HL-60 (cell line): ENCODE measurements around the gene PPP1R16B.

Experiments
- DNase-seq, 2 experiments: peaks; one replicate each; pipeline ENCODE4 v3.0.0-alpha.2; 2010 to 2020; ENCODE audit warnings: low read depth in 1 of 2, low spot score in 1 of 2
- H3K27ac ChIP-seq: fragments of 250-450 bp; sonication (Bioruptor Pico); replicated peaks from 2 replicates; pipeline ENCODE4 v1.5.1; 2020; ENCODE audit warnings: mild to moderate bottlenecking, moderate library complexity
- H3K27me3 ChIP-seq: fragments of 250-450 bp; sonication (Bioruptor Pico); 2 replicates; pipeline ENCODE4 v1.5.1; 2021; ENCODE audit warnings: mild to moderate bottlenecking, moderate library complexity; ENCODE audit not compliant: insufficient read depth, poor library complexity, severe bottlenecking
- H3K4me3 ChIP-seq: replicated peaks from 2 replicates; pipeline ENCODE4 v1.5.1; 2011; ENCODE audit warnings: mild to moderate bottlenecking, control low read depth, low read length; ENCODE audit not compliant: insufficient read depth
- GABPA ChIP-seq: IDR thresholded peaks from 2 replicates; pipeline ENCODE4 v1.6.1; 2012; ENCODE audit warnings: low read depth
- POLR2AphosphoS5 ChIP-seq: IDR thresholded peaks from 2 replicates; pipeline ENCODE4 v1.6.1; 2012; ENCODE audit warnings: low read depth
- REST ChIP-seq: IDR thresholded peaks from 2 replicates; pipeline ENCODE4 v1.6.1; 2012; ENCODE audit warnings: low read depth; ENCODE audit not compliant: insufficient replicate concordance
- SPI1 ChIP-seq: IDR thresholded peaks from 2 replicates; pipeline ENCODE4 v1.6.1; 2012; ENCODE audit warnings: low read depth, mild to moderate bottlenecking, borderline replicate concordance
- TF ChIP-seq, protein P1 (sequence below): IDR thresholded peaks from one replicate; pipeline ENCODE4 v1.5.1; 2011; ENCODE audit warnings: low read length, control low read depth, inconsistent platforms; ENCODE audit not compliant: insufficient read depth

The PPP1R16B gene

DNA sequence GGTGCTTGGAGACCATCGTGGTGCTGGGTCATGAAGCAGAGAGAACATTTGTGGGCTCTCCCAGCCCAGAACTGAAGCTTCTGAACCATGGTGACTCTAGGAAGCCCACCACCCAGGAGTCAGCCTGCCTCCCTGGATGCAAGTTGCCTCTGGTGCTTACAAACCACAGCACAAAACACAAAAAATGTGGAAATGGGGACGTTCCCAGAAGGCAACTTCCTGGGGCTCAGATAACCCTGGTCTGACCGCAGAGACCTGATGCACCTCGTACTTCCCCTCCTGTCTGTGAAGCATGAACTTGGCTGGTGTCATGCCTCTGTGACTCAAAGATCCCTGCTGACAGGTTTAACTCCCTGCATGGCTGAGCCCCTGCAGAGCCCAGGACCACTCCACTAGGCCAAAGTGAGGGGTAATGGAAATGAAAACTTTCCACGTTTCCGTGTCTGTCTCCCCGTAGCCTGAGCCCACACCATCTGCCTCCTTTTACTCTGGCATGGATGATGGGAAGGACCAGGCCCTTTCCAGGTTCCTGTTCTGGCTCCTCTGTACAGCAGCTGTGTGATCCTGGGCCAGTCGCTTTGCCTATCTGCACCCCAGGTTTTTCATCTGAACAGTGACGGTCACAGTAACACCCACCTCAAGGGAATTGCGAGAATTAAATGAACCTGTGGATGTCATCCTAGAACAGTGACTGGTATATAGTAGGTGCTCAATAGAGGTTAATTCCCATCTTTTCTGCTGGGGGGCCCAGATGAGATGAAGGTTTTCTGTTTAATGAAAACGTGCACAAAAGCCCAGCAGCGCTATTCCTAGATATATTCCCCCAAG lies 57.7 kb downstream of the PPP1R16B start:
- TF ChIP-seq POLR2AphosphoS5 (peak; percentile 53; the same call in 1 of the 2 replicates), SPI1 (peak; percentile 78), GABPA (no peak)
- H3K27ac ChIP-seq: no peak overlapping the region; the same call in 1 of the 2 replicates
- DNase-seq: peak; percentile 70 to 78
- H3K27me3 ChIP-seq: no peaks in the 10 kb centered on the region
- H3K4me3 ChIP-seq: no peak overlapping the region

DNA sequence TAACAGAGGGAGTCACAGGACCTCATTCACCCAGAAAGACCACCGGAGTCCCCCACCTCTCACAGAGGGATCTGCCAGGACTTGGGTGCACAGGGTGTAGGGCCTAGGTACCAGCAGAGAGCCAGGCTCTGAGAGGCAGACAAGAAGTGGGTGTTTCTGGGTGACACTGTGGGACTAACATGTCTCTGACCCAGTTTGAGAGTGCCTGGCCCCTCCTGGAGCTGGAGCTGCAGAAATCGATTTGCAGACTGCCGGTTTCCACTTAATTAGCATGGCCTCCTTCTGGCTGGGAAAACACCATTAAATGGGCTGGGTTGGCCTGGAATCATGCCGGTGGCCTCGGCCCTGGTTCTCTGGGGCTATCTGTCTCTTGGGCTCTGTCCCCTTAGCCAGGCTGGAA lies 59.2 kb downstream of the PPP1R16B start:
- H3K27me3 ChIP-seq: no peaks in the 10 kb centered on the region
- no peak for DNase-seq
- H3K27ac ChIP-seq: no peak overlapping the region
- TF ChIP-seq, protein P1, sequence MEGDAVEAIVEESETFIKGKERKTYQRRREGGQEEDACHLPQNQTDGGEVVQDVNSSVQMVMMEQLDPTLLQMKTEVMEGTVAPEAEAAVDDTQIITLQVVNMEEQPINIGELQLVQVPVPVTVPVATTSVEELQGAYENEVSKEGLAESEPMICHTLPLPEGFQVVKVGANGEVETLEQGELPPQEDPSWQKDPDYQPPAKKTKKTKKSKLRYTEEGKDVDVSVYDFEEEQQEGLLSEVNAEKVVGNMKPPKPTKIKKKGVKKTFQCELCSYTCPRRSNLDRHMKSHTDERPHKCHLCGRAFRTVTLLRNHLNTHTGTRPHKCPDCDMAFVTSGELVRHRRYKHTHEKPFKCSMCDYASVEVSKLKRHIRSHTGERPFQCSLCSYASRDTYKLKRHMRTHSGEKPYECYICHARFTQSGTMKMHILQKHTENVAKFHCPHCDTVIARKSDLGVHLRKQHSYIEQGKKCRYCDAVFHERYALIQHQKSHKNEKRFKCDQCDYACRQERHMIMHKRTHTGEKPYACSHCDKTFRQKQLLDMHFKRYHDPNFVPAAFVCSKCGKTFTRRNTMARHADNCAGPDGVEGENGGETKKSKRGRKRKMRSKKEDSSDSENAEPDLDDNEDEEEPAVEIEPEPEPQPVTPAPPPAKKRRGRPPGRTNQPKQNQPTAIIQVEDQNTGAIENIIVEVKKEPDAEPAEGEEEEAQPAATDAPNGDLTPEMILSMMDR: no peak
- TF ChIP-seq REST (no peak), POLR2AphosphoS5 (no peak), GABPA (no peak), SPI1 (no peak)
- no peak overlapping the region for H3K4me3 ChIP-seq

DNA sequence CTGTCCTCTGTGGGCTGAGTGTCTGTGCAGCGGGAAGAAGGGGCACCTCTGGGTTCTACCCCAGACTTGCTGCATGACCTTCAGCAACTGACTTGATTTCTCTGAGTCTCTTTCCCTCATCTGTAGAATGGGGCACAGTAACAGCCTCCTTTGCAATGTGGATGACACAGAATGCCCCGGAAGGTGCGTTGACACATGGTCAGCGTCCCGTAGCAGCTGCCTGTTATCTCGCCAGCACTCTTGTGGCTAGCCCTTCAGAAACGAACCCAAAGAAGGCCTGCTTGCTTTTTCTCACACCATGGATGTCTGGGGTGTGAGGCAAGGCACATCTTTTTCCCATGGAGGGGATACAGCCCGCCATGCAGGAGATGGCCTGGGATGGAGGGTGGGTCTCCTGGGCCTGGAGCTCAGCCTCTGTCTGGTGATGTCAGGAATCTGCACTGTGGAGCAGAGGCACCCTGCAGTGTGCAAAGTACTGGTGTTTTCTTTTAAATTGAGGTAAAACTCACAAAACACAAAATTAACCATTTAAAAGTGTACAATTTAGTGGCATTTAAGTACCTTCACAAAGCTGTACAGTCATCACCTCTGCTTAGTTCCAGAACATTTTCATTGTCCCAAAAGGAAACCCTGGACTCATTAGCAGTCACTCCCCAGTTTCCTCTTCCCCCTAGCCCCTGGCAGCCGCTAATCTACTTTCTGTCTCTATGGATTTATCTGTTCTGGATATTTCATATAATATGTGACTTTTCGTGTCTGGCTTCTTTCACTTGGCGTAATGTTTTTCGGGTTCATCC lies 61.0 kb downstream of the PPP1R16B start:
- TF ChIP-seq SPI1 (no peak), REST (no peak), POLR2AphosphoS5 (no peak), GABPA (no peak)
- TF ChIP-seq, protein P1: no peak
- Histone ChIP-seq H3K4me3 (no peak overlapping the region), H3K27ac (no peak overlapping the region), H3K27me3 (no peaks in the 10 kb centered on the region)
- DNase-seq: no peak

DNA sequence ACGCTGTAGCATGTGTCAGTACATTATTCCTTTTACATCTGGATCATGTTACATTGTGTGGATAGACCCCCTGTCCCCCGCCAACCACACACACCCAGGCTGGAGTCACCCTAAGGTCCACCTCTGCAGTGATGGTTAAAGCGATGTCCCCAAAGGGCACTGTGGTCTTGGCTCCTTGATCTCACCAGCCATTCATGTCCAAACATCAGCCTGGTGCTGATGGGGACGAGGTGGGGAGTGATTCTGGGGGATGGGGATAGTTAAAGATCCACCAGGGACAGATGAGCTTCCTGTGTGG lies 61.5 kb downstream of the PPP1R16B start:
- Histone ChIP-seq H3K4me3 (no peak overlapping the region), H3K27me3 (no peaks in the 10 kb centered on the region), H3K27ac (no peak overlapping the region)
- DNase-seq: no peak
- TF ChIP-seq REST (no peak), GABPA (no peak)
- TF ChIP-seq, protein P1: no peak
